Measurements from ENCODE around the gene GUCA2B.

The GUCA2B gene

DNA sequence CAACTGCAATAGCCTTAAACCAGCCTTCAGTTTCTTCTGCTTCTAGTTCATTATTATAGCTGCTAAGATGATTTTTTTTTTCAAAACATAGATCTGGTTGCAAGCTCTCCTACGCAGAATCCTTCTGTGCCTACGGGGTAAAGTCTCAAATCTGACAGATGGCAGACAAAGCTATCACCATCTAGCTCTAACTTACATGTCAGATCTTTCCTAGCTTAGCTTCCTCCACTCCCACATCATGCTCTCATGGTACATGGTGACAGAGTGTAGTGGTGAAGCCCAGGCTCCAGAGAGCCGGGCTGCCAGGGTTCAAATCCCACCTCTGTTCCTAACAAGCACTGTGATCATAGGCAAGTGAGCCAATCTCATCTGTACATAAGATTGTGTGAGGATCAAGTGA, 24.2 kb upstream of the GUCA2B start:
- H3K4me3 ChIP-seq, result no peak overlapping the region
- H3K9ac ChIP-seq, result no peak overlapping the region
- H3K36me3 ChIP-seq, result no peaks in the 10 kb centered on the region
- H3K4me1 ChIP-seq, result peaks cover 2% of the 10 kb centered on the region; the same call in 1 of the 2 replicates
- no peak overlapping the region for H3K4me2 ChIP-seq
- H3K9me3 ChIP-seq, result no peaks in the 10 kb centered on the region
- H3K27ac ChIP-seq, result no peak overlapping the region
- no peaks in the 10 kb centered on the region for H4K20me1 ChIP-seq
- H3K27me3 ChIP-seq, result no peaks in the 10 kb centered on the region
- TF ChIP-seq Cebpa-rat (IDR thresholded peaks at IDR 0.05), result no peak

DNA sequence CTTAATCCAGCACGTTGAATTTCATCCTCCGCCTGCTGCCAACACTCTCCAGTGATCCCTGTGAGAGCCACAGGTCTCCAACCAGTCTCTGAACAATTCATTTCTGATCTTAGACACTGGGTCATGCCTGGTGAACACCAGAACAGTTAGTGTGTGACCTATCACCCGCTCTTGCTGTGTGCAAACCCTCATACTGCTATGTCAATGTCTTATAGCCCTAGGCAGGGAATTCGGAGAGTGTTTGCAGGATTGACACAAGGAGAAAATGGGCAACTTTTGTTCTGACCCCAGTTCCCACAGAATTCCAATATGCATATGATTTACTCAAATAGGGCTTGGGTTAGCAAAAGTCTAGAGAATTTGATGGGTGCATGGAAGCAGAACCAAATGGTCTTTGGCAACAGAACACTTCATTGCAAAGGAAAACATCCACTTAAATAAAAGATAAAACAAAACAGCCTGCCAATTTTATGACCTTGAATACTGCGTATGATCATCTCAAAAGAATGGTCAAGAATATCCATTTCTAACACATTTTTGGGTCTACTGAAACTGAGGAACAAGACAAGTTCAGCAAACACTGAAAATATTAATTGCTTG, 23.0 kb upstream of the GUCA2B start:
- H3K4me3 ChIP-seq, result no peak overlapping the region
- TF ChIP-seq Cebpa-rat (IDR thresholded peaks at IDR 0.05), result no peak
- H3K27ac ChIP-seq, result no peak overlapping the region
- no peaks in the 10 kb centered on the region for H3K27me3 ChIP-seq
- H3K4me1 ChIP-seq, result peaks cover 10% of the 10 kb centered on the region
- no peak overlapping the region for H3K4me2 ChIP-seq
- H4K20me1 ChIP-seq, result no peaks in the 10 kb centered on the region
- no peaks in the 10 kb centered on the region for H3K36me3 ChIP-seq
- no peaks in the 10 kb centered on the region for H3K9me3 ChIP-seq
- H3K9ac ChIP-seq, result no peak overlapping the region

GRCh38 chr1:42133390-42133789, 19.8 kb upstream of the GUCA2B start:
- H3K27me3 ChIP-seq, result no peaks in the 10 kb centered on the region
- no peaks in the 10 kb centered on the region for H3K36me3 ChIP-seq

DNA sequence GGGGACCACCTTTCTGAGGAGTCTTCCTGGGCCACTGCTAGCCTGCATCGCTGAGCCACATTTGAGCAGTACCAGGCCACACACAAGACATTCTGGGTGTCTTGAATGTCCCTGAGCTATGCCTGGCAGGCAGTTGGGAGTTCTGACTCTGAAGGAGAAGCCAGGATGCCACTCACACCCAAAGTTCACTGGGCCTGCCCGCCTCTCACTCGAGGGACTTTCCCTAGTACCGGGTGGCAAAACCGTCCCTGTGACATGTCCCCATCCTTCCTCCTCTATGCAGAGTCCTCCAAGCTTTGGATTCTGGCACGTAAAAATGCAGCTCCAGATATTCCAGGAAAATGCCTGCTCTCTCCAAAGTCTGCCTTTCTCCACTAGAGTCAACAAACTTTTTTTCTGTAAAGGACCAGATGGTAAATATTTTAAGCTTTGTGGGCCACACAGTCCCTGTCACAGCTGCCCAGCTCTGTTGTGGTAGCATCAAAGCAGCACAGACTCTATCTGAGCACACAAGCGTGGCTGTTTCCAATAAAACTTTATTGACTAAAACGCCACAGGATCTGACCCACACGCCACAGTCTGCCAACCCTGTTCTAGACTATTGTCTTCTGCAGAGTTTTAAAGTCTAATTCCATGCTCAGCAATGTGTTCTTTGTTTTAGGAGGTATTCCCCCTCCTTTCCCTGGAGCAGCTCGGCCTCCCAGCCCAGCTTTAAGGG, 19.2 kb upstream of the GUCA2B start:
- Histone ChIP-seq H3K4me2 (no peak overlapping the region), H3K9ac (no peak overlapping the region), H3K4me1 (peaks cover 36% of the 10 kb centered on the region), H3K4me3 (no peak overlapping the region), H3K27me3 (no peaks in the 10 kb centered on the region), H4K20me1 (no peaks in the 10 kb centered on the region), H3K27ac (no peak overlapping the region), H3K36me3 (no peaks in the 10 kb centered on the region), H3K9me3 (no peaks in the 10 kb centered on the region)
- no peak for TF ChIP-seq Cebpa-rat (IDR thresholded peaks at IDR 0.05)

More at GRCh38 chr1:42133390-42133789, 19.8 kb upstream of the GUCA2B start:
- H3K4me3 ChIP-seq, result no peak overlapping the region
- no peaks in the 10 kb centered on the region for H3K9me3 ChIP-seq
- no peak overlapping the region for H3K4me2 ChIP-seq
- H4K20me1 ChIP-seq, result no peaks in the 10 kb centered on the region
- H3K27ac ChIP-seq, result no peak overlapping the region
- TF ChIP-seq Cebpa-rat (IDR thresholded peaks at IDR 0.05), result no peak
- peaks cover 35% of the 10 kb centered on the region for H3K4me1 ChIP-seq
- H3K9ac ChIP-seq, result no peak overlapping the region

DNA sequence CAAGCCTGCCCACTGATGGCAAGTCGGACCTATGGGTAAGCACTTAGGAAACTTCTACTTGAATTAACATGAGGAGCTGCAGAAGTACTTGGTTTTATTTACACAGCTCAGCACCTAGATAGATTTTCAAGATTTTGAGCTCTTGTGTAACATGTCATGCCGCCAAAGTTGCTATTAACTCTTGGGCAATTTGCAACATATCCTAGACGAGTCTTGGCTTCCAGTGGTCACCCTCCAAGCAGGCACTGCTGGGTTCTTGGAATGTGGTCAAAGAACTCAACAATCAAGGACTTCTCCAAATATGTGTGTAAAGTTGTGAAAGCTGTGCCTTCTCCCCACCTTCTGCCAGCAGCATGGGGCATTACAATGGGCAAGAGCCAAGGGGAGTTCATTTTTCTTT, 17.8 kb upstream of the GUCA2B start:
- no peak overlapping the region for H3K4me3 ChIP-seq
- no peaks in the 10 kb centered on the region for H3K9me3 ChIP-seq
- no peak overlapping the region for H3K27ac ChIP-seq
- H3K4me1 ChIP-seq, result peaks cover 36% of the 10 kb centered on the region
- H3K27me3 ChIP-seq, result no peaks in the 10 kb centered on the region
- H3K36me3 ChIP-seq, result no peaks in the 10 kb centered on the region
- H4K20me1 ChIP-seq, result no peaks in the 10 kb centered on the region
- no peak for TF ChIP-seq Cebpa-rat (IDR thresholded peaks at IDR 0.05)
- H3K9ac ChIP-seq, result no peak overlapping the region
- 0 out of 2 replicates have a peak overlapping the region, but pooled peaks have one; percentile 3 for H3K4me2 ChIP-seq

GRCh38 chr1:42136466-42136865, 16.7 kb upstream of the GUCA2B start:
- Histone ChIP-seq H3K27ac (no peak overlapping the region), H4K20me1 (no peaks in the 10 kb centered on the region), H3K27me3 (no peaks in the 10 kb centered on the region), H3K4me2 (peak overlapping the region; percentile 22; the same call in 1 of the 2 replicates), H3K36me3 (no peaks in the 10 kb centered on the region), H3K4me1 (peaks cover 36% of the 10 kb centered on the region), H3K9ac (no peak overlapping the region), H3K4me3 (no peak overlapping the region), H3K9me3 (no peaks in the 10 kb centered on the region)
- no peak for TF ChIP-seq Cebpa-rat (IDR thresholded peaks at IDR 0.05)

- Histone ChIP-seq H3K9ac (no peak overlapping the region), H3K27me3 (no peaks in the 10 kb centered on the region), H3K36me3 (no peaks in the 10 kb centered on the region), H3K4me1 (peaks cover 36% of the 10 kb centered on the region), H3K4me3 (no peak overlapping the region), H3K4me2 (peak overlapping the region; percentile 34), H4K20me1 (no peaks in the 10 kb centered on the region), H3K27ac (no peak overlapping the region), H3K9me3 (no peaks in the 10 kb centered on the region)
- TF ChIP-seq Cebpa-rat (IDR thresholded peaks at IDR 0.05), result no peak
Measured at GRCh38 chr1:42137766-42138165, 15.4 kb upstream of the GUCA2B start.

- Histone ChIP-seq H3K4me3 (no peak overlapping the region), H4K20me1 (no peaks in the 10 kb centered on the region), H3K27ac (no peak overlapping the region)
Measured at GRCh38 chr1:42138586-42138985, 14.6 kb upstream of the GUCA2B start.

GRCh38 chr1:42139444-42139843, 13.8 kb upstream of the GUCA2B start:
- Histone ChIP-seq H3K36me3 (no peaks in the 10 kb centered on the region), H4K20me1 (no peaks in the 10 kb centered on the region), H3K4me1 (peaks cover 43% of the 10 kb centered on the region), H3K27ac (no peak overlapping the region), H3K4me2 (no peak overlapping the region), H3K4me3 (no peak overlapping the region), H3K27me3 (no peaks in the 10 kb centered on the region), H3K9me3 (no peaks in the 10 kb centered on the region), H3K9ac (no peak overlapping the region)
- no peak for TF ChIP-seq Cebpa-rat (IDR thresholded peaks at IDR 0.05)

More at GRCh38 chr1:42138586-42138985, 14.6 kb upstream of the GUCA2B start:
- Histone ChIP-seq H3K4me1 (peaks cover 41% of the 10 kb centered on the region), H3K36me3 (no peaks in the 10 kb centered on the region), H3K9ac (no peak overlapping the region), H3K9me3 (no peaks in the 10 kb centered on the region), H3K4me2 (no peak overlapping the region), H3K27me3 (no peaks in the 10 kb centered on the region)
- TF ChIP-seq Cebpa-rat (IDR thresholded peaks at IDR 0.05), result no peak

DNA sequence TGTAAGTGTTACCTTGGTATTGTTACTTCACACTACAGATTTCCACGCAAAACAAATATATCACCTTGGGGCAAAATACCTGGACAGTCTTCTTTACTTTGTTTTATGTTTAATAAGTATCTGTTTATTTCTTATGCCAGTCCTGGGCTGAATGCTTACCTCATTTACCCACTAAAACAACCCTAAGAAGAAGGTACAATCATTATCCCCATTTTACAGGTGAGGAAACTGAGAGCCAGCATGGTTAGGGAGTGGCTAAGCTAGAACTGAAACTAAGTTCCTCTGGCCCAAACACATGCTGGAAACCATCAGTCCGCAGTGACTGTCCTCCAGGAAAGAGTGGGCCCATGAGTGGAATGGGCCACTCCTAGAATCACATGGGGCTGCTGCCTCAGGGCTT, 13.0 kb upstream of the GUCA2B start:
- TF ChIP-seq Cebpa-rat (IDR thresholded peaks at IDR 0.05), result no peak
- no peaks in the 10 kb centered on the region for H3K9me3 ChIP-seq
- peaks cover 46% of the 10 kb centered on the region for H3K4me1 ChIP-seq
- H3K36me3 ChIP-seq, result no peaks in the 10 kb centered on the region
- no peaks in the 10 kb centered on the region for H3K27me3 ChIP-seq
- H3K4me3 ChIP-seq, result no peak overlapping the region
- no peak overlapping the region for H3K9ac ChIP-seq
- no peak overlapping the region for H3K27ac ChIP-seq
- no peak overlapping the region for H3K4me2 ChIP-seq
- H4K20me1 ChIP-seq, result no peaks in the 10 kb centered on the region
